Iris pigment epithelial cell (primary cell): Measurements from ENCODE around the gene MTMR2.
"Not testable (repeated sequence)": the region's sequence is repeated elsewhere in the genome, so short reads cannot be mapped to it uniquely, and the experiment has no call there.

Source experiments
- DNase-seq: peaks from one replicate; pipeline ENCODE4 v3.0.0-alpha.2; 2011; ENCODE audit warnings: low read depth

Gene MTMR2

DNA sequence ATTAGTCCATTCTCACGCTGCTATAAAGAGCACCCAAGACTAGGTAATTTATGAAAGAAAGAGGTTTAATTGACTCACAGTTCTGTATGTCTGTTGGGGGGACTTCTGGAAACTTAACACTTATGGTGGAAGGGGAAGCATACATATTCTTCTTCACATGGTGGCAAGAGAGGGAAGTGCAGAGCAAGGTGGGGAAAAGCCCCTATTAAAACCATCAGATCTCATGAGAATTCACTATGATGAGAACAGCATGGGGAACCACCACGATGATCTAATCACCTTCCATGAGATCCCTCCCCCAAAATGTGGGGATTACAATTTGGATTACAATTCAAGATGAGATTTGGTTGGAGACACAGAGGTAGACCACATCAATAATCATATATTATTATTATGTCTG lies 107.9 kb downstream of the MTMR2 start:
- DNase-seq = no peak

DNA sequence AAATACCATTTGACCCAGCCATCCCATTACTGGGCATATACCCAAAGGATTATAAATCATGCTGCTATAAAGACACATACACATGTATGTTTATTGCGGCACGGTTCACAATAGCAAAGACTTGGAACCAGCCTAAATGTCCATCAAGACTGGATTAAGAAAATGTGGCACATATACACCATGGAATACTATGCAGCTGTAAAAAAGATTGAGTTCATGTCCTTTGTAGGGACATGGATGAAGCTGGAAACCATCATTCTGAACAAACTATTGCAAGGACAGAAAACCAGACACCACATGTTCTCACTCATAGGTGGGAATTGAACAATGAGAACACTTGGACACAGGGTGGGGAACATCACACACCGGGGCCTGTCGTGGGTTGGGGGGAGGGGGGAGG lies 112.9 kb downstream of the MTMR2 start:
- DNase-seq = not testable (repeated sequence)

DNA sequence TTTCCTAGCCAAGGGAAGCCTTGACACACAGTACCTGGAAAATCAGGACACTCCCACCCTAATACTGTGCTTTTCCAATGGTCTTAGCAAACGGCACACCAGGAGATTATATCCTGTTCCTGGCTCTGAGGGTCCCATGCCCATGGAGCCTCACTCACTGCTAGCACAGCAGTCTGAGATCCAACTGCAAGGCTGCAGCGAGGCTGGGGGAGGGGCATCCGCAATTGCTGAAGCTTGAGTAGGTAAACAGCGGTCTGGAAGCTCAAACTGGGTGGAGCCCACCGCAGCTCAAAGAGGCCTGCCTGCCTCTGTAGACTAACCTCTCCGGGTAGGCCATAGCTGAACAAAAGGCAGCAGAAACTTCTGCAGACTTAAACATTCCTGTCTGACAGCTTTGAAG lies 117.4 kb downstream of the MTMR2 start:
- DNase-seq = not testable (repeated sequence)

DNA sequence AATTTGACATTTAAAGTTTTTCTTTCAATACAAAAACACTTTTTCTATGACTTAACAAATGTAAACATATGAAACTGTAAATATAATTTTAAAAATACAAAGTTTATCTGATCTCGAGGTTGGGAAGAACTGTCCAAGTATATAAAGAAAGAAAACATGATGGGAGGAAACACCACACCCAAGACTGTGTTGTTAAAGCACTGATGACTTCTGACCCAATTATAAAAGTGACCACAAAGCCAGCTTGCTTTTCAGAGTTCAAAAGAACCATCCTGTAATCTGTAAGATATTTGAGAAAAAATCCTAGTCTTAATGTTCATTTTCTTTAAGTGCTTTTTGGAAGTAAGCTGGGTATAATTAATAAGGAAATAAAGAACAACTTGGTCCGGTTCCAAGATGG lies 118.0 kb downstream of the MTMR2 start:
- DNase-seq = no peak

DNA sequence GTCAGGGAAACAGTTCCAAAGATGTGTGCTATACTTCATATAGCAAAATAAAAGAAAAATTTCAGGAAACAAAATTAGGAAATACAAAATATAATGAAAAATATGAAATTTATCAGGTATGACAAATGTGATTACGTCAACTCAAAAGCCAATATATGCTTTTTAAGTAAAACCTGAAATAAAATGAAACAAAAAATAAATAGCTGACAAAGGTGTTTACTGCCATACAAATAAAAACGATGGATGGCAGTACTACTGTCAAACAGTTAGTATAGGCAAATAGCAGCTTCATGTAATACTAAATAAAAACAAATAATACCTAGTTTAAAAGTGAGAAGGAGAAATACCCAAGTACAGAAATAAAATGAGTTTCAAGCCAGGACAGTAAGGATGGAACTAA lies 119.9 kb downstream of the MTMR2 start:
- no peak for DNase-seq

DNA sequence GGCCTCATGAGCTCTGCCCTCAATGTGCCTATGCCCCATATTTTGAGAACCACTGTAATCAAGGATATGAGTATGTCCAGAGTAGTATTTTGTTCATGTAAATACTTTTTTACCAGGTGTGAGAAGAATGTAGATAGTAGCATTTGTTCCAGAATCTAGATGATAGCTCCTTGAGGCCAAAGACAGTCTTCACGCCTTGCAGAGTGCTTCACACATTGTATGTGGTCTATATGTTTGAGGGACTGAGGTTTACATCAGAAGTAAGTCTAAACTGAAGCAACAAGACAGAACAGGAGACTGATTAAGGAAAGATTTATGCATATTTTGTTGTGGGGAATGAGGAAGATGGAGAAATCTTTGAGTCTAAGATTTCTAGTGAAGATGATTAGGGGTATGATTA lies 121.1 kb downstream of the MTMR2 start:
- no peak for DNase-seq

DNA sequence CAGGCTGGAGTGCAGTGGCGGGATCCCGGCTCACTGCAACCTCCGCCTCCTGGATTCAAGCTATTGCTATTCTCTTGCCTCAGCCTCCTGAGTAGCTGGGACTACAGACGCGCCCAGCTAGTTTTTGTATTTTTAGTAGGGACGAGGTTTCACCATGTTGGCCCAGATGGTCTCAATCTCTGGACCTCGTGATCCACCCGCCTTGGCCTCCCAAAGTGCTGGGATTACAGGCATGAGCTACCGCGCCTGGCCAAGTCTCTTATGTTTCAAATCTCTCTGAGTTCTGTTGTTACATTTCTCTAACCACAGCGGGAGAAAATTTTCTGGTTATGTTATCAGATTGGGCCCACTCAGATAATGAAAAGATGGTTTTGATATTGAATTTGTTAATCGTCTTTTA lies 123.5 kb downstream of the MTMR2 start:
- no peak for DNase-seq

DNA sequence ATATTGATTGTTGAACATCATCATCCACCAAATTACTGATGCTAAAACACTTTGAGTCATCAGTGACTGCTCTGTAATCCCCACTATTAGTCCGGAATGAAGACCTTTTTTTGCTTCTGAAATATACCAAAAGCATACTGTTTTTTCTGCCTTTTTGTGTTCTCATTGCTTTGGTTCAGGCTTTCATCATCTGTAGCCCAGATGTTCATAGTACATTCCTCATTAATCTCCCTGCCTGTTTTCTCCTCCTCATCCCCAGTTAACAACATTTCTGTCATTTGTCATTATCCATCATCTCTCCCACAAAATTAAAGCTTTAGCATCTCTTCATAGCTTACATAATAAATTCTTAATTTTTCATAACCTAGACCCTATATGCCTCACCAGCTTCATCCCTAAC lies 124.4 kb downstream of the MTMR2 start:
- DNase-seq = no peak

DNA sequence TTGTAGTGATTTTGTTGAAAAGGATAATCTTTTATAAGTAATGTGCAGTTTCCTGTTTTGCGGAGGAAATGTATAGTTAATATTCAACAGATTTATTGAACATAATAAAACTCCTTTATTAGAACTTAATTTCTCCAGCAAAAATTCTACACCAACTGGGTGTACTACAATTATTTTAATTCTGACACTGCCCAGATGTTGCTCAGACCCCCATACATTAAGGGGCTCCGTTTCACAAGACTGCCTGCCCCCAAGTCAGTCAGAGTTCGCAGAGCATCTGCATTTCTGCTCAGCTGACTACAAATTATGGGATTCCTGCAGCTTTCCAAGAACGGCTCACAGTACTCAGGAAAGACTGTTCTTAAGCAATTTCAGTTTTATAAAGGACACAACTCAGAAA lies 127.4 kb downstream of the MTMR2 start:
- no peak for DNase-seq

DNA sequence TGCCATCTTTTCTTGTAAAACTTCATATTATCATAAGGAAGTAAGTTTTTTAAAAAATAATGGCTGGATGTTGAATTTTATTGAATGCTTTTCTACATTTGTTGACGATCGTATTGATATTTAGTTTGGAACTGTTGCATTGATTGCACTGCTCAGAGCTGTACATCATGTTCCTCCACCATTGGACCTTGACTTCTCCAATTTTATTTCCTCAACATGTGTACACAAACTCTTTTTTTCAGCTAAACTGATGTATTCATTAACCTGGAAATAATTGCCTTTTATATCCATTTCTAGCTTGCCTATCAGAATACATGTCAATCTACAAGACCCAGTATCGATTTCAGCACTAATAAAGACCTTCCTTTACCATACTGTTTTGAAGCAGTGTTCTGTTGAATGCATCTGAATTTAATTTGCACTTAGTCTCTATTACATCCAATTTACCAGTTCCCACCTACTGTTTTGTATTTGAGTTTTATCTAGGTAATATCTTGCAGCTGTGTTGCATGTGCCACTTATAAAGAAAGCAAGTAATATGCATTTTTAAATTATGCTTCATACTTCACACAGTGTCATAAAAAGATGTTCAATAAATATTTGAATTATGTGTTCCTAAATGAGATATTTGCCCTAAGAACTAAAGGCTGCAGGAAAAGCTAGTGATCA lies 128.1 kb downstream of the MTMR2 start:
- no peak for DNase-seq

DNA sequence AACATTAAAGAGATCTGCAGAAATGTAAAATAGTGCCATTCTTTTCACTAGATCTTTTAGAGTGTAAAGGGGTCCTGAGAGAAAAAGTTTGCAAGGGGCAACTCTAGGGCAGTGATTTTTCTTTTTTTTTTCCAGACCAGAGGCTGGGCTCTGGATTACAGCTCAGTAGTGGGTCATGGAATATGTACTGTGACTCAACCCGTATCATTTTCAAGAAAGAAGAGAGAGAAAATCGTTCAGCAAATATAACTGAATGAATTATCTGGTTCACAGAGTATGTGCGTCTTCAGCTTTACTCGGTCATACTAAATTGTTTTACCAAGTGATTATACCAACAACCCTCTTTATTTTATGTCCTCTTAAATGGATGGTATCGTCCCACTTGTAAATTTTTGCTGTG lies 129.8 kb downstream of the MTMR2 start:
- DNase-seq = peak; percentile 11

DNA sequence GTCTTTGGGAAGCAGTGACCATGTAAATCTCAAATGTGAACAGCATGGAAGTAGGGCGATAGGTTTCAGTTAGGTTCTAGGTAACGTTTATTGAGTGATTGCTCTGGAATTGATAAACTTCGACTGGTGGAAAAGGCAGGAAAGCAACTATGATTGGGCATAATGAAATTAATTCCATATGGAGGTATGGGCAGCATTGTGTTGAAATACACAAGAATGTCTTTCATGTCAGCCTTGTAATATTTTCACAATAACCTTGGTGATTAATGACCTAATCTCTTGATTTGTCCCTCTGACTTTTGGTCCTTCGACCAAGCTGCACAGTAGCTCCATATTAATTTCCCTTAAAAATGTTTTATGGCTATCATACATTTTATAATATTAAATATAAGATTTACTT lies 130.8 kb downstream of the MTMR2 start:
- no peak for DNase-seq

DNA sequence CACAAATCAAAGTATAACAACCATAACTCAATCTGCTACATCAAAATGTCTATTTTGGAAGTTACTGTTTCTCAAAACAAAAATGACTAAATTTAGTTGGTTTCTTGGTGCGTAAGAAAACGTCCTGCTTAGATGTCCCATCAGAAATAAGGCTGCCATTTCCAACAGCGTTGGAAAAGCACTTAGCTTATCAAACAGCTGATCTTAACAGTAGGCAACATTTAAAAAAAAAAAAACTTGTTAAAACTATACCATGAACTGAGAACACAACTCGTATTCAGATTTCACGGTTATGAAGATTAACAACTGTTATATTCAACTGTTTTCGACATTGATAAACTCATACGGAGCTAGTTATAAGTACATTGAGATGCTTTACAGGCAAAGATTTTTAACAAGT lies 131.2 kb downstream of the MTMR2 start:
- no peak for DNase-seq

DNA sequence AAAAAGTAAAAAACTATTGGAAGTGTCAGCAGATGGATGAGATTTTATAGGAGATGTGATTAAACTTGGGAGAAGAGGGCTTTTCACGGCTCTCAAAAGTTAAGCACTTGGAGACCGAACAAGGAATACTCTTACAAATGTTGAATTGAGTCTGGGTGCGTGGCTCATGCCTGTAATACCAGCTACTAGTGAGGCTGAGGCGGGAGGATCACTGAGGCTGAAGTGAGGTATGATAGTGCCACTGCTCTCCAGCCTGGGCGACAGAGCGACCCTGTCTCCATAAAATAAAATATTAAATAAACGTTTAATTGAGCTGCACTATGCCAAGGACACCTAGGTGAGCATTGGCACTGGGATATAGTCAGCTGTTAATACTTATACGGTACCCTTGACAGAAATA lies 131.7 kb downstream of the MTMR2 start:
- DNase-seq = no peak

DNA sequence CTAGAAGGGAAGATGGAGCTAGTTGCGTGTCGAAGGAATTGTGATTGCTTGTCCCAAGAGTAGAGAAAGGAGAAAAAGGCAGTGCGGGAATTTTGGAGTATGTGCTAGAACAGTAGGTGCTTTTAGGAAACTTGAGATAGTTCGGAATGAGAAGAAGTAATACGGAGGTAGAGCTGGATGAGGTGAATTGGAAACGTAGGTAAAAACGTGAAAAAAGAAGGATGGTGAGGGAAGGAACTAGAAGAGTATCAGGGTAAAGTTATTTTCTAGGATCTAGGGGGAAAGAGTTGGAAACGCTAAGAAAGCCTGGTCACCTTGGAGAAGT lies 132.2 kb downstream of the MTMR2 start:
- no peak for DNase-seq

DNA sequence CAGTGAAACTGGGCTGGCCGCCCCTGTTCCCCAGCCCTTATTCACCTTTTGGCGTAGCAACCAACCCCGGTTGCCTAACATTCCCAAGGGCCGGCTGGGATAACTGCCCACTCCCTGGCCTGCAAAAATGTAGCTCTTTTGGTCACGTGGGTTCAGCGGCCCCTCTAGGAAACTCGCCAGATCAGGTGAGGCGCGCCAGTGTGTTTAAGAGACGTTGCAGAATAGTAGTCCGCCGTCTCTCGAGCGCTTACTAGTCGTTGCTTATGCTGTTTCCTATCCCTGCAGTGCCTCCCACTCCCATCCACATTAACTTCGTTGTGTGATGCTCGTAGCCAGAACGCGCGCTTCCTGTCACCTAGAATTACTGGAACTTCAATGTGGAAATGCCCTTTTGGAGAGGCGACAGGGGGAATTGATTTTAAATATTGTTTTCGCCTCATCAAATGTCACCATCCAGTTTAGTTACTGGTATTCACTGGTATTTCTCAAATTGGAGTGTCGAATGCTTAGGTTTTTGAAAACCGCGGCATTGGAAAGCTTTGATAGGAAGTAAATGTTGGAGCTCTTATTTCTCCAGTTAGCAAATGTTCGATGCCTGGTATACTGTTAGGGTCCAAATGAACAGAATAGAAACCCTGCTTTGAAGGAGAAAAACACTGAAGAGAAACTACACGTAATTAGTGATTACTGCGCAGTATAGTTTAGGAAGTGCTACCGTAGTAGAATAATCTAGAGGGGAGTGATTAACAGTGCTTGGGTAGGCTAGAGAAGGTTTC lies 132.8 kb downstream of the MTMR2 start:
- DNase-seq = peak; percentile 68

DNA sequence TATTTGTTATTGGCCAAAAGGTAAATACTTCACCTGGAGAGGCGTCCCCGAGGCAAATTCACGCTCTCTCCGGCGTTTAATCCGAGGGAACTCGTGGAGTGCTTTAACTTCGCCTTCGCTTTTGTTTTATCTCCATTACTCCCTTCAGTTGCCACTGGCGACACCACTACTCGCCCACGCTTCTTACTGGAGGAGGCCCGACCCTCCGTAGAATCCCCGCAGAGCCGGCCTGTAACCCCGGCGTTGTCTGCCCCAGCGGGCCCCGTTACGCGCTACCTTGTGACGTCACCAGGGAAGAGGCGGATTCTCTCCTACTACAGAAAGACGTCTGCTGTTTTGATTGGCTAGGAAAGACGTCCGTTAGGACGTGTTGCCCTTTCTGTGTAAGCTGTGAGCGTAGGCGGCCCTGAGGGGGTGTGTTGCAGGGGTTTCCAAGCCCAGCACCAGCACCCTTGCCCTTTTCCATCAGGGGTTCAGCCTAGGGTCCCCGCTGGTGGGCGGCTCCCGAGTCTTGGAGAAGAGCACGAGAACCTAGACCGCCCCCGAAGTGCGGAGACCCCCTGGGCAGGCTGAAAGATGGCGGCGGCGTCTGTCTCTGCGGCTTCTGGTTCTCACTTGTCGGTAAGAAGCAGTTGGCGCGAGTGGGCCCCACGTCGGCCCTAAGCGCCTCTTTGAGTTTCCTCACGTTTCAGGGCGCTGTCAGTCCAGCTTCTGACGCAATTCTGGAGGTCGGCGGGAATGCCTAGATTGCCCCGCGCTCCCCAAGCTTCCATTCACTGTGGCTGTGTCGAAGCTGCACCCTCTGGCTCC lies 133.6 kb downstream of the MTMR2 start, which contains the start of gene CEP57:
Gene CEP57 (plus strand): TSS at position 376 of the 810 bp plus-strand sequence. CDS start 201 bp downstream, at position 577.
- DNase-seq = peak; percentile 99

DNA sequence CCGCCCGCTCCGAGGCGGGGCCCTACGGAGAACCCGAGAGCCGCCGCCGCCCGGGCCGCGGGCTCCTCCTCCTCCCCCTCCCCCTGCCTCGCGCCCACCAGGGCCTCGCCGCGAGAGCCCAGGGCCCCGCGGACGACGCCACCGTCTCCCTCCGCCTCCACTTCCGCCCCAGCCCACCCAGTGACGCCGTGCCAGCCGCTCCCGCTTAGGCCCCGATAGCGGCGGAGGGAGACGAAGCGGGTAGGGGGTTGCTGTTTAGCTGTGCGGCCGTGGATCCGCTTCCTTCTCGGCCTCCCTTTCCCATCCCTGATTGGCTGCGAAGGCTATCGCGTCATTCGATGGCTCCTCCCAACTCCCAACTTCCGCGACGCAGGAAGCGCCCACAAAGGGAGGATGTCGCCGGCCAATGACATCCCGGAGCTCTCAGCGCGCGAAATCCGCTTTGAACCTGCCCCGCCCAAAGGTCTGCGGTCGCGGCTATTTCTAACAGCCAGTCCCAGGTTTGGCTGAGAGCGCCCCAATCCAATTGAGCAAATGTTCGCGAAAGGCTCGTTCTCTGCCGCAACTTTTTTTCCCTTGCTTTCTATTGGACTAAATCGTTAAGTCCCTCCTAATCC lies 134.3 kb downstream of the MTMR2 start, which contains the start of gene FAM76B:
Gene FAM76B (minus strand): TSS at position 277 of the 617 bp plus-strand sequence. CDS start 304 bp downstream, outside the sequence.
- DNase-seq = peak; percentile 100

DNA sequence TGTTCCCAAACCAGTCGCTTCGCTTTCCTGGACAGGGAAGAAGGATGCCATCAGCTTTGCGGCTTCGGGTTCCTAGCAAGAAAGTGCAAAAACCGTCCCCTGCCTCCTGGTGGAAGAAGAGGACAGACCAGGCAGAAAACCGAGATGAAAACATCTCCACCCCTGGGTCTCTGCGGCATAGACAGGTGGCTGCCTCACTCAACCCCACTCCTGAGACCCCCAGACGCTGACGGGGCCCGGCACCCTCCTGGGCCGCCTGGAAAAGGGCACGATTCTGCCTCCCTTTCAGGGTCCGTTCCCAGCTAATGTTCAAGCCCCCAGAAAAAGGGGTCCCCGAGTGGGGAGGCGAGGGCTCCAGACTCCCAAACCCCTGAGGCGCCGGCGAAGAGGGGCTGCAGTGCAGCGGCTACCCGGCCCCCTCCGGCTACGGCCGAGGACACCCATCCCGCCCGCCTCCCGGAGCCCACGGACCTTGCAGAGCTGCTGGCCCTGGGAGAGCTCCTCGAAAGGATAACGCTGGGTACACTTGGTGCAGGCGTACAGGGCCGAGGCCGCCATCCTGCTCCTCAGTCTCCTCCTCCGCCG lies 134.9 kb downstream of the MTMR2 start:
- peak; percentile 50 for DNase-seq
